ENCODE measurements around the gene VCAN.
A peak's percentile ranks its signal among the peaks of the same experiment; 100 is the strongest.

Gene VCAN

GRCh38 chr5:83469075-83469474 is 2.5 kb upstream of the VCAN start:
- no peak for DNase-seq

GRCh38 chr5:83470526-83471404 is 779 bp upstream of the VCAN start:
- DNase-seq = no peak

GRCh38 chr5:83472213-83472507 is 616 bp downstream of the VCAN start:
- no peak for DNase-seq

- DNase-seq = no peak
Measured at GRCh38 chr5:83472508-83473345, 1.2 kb downstream of the VCAN start.

GRCh38 chr5:83473346-83474160 is 2.0 kb downstream of the VCAN start:
- peak; percentile 37 for DNase-seq

- DNase-seq = peak; percentile 19
Measured at GRCh38 chr5:83474161-83474796, 2.7 kb downstream of the VCAN start.

GRCh38 chr5:83474991-83475390 is 3.4 kb downstream of the VCAN start:
- DNase-seq = no peak

- no peak for DNase-seq
Measured at GRCh38 chr5:83475391-83475863, 3.9 kb downstream of the VCAN start.

GRCh38 chr5:83475935-83476814 is 4.6 kb downstream of the VCAN start:
- DNase-seq = no peak

- no peak for DNase-seq
Measured at GRCh38 chr5:83482961-83483360, 11.4 kb downstream of the VCAN start.

- DNase-seq = no peak
Measured at GRCh38 chr5:83484294-83484693, 12.8 kb downstream of the VCAN start.

GRCh38 chr5:83485842-83486241 is 14.3 kb downstream of the VCAN start:
- no peak for DNase-seq

- no peak for DNase-seq
Measured at GRCh38 chr5:83487155-83487554, 15.6 kb downstream of the VCAN start.

- DNase-seq = no peak
Measured at GRCh38 chr5:83488271-83488670, 16.7 kb downstream of the VCAN start.

- no peak for DNase-seq
Measured at GRCh38 chr5:83488821-83489220, 17.3 kb downstream of the VCAN start.

GRCh38 chr5:83490203-83490602 is 18.7 kb downstream of the VCAN start:
- no peak for DNase-seq

GRCh38 chr5:83492331-83492730 is 20.8 kb downstream of the VCAN start:
- DNase-seq = no peak

- no peak for DNase-seq
Measured at GRCh38 chr5:83493644-83494043, 22.1 kb downstream of the VCAN start.

- no peak for DNase-seq
Measured at GRCh38 chr5:83494087-83494620, 22.6 kb downstream of the VCAN start.

GRCh38 chr5:83494666-83495065 is 23.1 kb downstream of the VCAN start:
- DNase-seq = no peak

- DNase-seq = no peak
Measured at GRCh38 chr5:83496626-83497025, 25.1 kb downstream of the VCAN start.
